ENCODE measurements around the gene CAMTA1.
"Not testable (repeated sequence)": the region's sequence is repeated elsewhere in the genome, so short reads cannot be mapped to it uniquely, and the experiment has no call there.

The CAMTA1 gene, protein sequence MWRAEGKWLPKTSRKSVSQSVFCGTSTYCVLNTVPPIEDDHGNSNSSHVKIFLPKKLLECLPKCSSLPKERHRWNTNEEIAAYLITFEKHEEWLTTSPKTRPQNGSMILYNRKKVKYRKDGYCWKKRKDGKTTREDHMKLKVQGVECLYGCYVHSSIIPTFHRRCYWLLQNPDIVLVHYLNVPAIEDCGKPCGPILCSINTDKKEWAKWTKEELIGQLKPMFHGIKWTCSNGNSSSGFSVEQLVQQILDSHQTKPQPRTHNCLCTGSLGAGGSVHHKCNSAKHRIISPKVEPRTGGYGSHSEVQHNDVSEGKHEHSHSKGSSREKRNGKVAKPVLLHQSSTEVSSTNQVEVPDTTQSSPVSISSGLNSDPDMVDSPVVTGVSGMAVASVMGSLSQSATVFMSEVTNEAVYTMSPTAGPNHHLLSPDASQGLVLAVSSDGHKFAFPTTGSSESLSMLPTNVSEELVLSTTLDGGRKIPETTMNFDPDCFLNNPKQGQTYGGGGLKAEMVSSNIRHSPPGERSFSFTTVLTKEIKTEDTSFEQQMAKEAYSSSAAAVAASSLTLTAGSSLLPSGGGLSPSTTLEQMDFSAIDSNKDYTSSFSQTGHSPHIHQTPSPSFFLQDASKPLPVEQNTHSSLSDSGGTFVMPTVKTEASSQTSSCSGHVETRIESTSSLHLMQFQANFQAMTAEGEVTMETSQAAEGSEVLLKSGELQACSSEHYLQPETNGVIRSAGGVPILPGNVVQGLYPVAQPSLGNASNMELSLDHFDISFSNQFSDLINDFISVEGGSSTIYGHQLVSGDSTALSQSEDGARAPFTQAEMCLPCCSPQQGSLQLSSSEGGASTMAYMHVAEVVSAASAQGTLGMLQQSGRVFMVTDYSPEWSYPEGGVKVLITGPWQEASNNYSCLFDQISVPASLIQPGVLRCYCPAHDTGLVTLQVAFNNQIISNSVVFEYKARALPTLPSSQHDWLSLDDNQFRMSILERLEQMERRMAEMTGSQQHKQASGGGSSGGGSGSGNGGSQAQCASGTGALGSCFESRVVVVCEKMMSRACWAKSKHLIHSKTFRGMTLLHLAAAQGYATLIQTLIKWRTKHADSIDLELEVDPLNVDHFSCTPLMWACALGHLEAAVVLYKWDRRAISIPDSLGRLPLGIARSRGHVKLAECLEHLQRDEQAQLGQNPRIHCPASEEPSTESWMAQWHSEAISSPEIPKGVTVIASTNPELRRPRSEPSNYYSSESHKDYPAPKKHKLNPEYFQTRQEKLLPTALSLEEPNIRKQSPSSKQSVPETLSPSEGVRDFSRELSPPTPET (N-terminal part only)

DNA sequence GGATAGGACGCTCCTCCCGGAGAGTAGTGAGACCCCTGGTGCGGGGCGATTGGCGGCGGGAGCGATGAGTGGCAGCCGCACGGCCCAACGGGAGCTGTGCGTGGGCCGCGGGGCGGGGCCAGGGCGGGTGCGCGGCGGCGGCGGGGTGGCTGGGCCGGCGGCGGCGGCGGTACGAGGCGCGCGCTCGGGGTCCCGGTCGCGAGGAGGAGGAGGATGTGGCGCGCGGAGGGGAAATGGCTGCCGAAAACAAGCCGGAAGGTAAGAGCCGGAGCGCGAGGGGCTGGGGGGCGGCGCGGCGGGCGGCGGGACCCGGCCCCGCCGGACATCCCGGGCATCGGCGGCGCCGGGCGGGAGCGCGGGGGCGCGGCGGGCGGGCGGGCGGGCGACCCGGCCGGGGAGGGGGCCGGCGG is at the start of gene CAMTA1:
CAMTA1 (plus strand) TSS at position 137 of the 410 bp plus-strand sequence; CDS start at position 214, 77 bp downstream.
- no peak for DNase-seq

DNA sequence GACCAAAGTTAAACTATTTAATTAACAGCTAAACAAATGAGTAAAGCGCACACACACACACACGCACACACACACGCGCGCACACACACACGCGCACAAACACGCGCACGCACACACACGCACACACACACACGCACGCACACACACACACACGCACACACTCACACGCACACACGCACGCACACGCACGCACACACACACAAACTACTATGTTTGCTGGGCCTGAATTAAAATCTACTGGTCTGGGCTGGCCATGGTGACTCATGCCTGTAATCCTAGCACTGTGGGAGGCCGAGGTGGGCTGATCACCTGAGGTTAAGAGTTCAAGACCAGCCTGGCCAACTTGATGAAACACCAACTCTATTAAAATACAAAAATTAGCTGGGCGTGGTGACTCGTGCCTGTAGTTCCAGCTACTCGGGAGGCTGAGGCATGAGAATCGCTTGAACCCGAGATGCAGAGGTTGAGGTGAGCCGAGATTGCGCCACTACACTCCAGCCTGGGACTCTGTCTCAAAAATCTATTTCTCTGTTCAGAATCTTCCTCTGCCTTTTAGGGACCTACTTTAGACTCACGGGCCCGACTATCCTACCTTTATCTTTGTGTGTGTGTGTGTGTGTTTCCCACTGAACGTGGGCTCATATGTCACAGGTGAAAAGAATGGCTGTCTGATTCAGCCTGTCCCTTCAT is 46.1 kb upstream of the CAMTA1 start:
- no peak for DNase-seq

DNA sequence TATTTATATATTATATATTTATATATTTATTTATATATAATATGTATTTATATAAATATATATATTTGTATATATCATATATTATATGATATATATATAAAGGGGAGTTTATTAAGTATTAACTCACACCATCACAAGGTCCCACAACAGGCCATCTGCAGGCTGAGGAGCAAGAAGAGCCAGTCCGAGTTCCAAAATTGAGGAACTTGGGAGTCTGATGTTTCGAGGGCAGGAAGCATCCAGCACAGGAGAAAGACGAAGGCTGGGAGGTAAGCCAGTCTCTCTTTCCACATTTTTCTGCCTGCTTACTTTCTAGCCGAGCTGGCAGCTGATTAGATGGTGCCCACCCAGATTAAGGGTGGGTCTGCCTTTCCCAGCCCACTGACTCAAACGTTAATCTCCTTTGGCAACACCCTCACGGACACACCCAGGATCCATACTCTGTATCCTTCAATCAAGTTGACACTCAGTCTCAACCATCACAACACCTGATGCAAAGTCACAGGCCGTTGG is 42.5 kb upstream of the CAMTA1 start:
- not testable (repeated sequence) for DNase-seq

DNA sequence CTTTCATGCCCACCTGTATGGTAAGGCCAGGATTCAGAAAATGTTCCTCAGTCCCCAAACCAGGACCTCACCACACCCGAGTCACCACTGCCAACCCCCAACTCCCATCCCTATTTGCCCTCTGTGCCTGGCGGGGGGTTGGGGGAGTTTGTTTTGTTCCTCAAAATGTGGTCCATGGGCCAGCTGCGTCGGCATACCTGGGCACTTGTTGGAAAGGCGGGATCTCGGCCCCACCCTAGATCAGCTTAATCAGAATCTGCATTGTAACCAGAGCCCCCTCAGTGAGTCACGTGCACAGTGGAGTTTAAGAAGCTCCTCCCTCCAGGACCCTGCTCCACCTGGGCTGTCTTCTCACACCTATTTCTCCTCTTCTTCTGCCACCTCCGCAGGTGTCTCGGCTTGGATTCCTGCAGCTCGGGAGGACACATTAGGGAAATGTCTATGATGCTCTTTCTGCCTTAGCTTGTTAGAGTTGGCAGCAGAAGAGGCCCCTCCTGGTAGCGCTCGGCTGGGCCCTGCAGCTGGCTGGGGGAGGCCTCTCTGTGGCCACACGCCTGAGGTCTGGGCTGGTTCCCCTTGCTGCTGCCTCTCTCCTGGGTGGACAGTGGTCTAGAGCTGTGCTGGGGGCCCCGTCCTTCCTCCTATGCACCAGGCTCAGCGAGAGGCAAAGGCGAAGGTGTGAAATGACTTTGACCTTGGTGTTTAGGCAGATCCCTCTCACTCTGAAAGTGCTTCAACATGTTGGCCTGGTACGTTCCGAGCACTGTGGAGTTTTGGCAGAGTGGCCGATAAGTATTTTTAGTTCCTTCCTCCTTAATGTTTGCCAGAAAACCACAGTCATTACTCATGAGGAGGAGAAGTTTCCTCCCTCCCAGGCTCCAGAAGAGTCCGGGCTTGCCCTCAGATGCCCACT is 41.8 kb upstream of the CAMTA1 start:
- no peak for DNase-seq

DNA sequence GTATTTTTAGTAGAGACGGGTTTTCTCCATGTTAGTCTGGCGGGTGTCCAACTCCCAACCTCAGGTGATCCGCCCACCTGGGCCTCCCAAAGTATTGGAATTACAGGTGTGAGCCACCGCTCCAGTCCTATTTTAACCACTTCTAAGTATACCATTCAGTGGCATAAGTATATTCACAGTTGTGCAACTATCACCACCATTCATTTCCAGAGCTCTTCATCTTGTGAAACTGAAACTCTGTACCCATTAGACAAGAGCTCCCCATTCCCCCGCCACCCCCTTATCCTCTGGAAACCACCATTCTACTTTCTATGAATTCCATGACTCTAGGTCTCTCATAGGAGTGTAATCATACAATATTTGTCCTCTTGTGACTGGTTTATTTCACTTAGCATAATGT is 40.2 kb upstream of the CAMTA1 start:
- no peak for DNase-seq

DNA sequence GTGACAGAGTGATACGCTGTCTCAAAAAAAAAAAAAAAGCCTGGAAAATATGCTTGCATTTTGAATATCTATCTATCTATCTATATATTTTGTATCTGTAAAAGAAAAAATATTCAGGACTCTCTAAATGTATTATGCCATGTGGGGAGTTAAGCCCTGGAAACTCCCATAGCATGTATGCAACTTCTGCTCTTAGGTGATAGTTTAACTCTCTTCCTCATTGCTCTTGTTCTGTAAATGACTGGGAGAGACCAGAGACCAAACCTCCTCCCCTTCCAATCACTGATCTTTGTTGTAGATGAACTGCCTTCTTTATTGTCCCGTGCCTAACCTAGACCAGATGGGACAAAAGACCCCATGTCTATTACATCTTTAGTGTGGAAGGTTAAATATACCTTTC is 37.6 kb upstream of the CAMTA1 start:
- no peak for DNase-seq

DNA sequence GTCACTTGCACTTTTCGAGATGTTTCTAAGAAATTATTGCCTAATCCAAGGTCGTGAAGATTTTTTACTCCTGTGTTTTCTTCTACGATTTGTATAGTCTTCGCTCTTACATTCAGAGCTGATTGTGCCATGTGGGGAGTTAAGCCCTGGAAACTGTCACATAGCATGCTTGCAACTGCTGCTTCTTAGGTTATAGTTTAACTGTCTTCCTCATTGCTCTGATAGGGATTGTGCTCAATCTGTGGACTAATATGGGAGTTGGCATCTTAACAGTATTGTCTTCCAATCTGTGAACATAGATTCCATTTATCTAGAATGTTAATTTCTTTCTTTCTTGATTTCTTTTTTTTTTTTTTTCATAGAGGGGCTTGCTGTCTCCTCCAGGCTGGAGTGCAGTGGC is 34.8 kb upstream of the CAMTA1 start:
- no peak for DNase-seq

DNA sequence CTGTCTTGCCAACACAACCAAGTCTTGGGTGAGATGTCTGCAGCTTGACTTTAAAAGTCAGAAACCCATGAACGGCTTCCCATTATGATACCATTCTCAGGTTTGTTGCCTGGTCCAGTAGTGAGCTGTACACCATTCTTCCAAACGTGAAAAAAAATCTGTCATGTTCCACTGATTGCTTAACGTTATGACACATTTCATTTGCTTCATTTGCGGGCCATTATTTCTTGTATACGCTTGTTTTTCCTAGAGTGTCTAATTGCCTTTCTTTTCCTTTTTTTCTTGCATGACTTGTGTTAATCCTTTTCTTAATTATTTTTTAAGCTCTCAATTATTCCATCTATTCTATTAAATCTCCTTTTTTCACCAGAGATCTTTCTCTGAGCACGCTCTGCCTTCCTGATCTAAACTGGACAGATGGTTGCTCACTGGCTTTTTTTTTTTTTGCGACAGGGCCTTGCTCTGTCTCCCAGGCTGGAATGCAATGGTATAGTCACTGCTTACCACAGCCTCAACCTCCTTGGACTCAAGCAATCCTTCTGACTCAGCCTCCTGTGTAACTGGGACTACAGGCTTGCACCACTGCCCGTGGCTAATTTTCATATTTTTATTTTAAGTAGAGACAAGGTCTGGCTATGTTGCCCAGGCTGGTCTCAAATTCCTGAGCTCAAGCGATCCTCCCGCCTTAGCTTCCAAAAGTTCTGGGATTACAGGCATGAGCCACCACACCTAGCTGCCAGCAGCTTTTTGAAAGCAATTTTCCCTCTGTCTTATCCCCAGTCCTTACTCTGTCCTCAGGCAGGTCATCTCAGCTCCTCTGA is 31.7 kb upstream of the CAMTA1 start:
- DNase-seq: no peak

DNA sequence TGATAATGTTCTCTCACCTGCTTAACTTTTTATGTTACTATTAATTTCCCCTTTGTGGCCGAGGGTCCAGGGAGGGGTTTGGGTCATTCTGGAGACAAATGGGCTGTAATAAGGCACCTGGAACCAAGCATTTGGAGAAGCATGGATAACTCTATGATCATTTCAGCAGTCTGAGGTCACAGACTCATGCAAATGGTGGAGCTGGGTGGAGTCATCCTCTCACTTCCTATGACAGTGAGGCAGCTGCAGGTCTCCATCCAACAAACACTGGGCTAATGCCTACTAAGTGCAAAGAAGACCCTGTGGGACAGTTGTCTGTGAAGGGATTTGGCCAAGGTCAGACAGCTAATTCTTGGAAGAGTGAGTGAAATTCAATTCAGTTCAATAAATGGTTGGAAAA is 28.8 kb upstream of the CAMTA1 start:
- no peak for DNase-seq

DNA sequence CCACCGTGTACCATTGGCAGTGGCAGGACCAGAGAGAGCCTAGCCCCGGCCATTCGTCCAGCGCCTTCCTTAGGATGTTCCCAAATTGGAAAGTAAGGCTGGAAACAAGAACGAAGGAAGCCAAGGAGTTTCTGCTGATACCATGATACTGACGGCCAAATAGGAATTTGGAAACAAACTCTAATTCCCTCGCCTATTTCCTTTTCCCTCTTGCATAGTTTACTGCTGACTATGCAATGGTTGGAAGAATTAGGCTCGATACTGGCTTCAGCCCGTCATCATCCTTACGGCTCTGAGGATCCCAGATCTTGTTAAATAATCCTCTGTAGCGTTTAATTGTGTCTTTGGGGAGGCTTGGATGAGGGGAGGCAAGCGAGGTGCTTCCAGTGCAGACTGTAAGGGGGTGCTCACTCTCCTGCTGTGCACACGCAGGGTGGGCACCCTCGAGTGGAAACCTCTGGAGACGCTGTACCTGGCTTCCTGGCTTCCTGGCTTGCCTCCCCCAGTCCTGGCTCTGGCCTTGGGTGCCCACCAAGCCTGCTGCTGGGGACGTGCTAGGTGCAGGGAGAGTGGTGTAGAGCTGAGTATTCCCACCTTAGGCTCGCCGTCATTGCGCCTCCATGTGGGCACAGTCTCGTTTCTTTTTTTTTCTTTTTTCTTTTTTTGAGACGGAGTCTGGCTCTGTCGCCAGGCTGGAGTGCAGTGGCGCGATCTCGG is 27.4 kb upstream of the CAMTA1 start:
- DNase-seq: no peak

DNA sequence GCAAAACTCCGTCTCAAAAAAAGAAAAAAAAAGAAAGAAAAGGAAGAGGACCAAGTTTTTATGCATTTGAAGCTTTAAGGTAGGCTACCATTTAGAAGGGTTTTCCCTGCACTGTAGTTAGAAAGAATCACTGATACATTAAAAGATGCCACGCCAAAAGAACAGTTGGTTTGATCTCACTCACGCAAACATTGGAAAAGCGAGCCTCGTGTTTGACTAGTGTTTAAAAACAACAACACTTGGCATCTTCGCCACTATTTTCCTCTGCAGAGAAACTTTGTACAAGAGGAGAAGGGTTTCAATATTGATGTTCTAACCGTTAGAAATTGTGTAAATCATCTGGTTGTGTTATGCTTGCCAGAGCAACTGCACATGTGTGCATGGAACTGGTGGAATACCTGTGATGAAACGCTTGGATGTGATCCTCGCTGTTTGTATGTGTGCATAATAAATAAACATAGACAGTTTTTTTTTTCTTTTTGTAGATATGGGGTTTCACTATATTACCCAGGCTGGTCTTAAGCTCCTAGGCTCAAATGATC is 24.0 kb upstream of the CAMTA1 start:
- DNase-seq: no peak

DNA sequence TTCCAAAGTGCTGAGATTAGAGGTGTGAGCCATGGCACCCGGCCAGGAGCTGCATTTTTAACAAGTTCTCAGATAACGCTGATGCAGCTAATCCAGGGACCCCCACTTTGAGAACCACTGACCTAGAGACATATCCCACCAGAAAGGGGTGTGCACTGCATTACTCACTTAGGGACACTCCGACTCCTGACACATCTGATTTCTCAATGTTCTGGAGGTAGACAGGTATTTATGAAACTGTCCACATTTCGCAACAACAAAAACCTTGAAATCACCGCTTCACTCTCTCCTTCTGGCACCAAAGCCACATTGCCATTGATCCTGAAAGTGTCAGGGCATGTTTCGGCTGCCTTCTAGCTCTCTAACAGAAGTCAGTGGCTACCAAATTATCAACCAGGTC is 23.2 kb upstream of the CAMTA1 start:
- no peak for DNase-seq

DNA sequence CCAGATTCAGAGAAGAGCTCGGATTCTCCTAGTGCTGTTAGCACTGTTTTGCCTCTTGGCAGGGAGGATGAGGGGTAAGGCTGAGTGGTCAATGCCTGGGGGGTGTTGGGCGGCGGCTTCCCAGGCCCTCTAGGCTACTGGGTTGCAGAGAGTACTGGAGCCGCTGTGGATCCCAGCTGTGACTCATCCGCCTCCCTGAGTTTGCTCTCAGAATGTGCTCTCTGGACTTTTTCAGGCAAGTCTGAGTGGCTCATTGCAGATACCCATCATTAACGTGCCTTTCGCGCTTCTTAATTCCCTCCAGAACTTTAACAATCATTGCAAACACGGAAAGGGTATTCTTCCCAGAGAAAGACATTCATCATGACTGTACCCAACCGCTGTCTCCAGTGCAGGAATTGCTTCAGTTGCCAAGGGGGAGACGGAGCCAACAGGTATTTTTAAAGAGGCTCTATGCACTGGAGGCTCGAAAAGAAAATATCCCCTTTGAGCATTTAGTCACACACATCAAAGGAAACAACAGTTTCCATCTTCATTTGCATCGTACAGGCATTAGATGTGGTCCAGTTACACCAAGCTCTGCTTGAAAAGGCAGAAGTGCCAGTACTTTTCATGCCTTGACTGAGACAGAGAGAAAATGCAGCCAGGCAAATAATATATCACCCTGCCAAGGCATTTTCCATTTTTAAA is 14.4 kb upstream of the CAMTA1 start:
- peak; percentile 98 for DNase-seq

DNA sequence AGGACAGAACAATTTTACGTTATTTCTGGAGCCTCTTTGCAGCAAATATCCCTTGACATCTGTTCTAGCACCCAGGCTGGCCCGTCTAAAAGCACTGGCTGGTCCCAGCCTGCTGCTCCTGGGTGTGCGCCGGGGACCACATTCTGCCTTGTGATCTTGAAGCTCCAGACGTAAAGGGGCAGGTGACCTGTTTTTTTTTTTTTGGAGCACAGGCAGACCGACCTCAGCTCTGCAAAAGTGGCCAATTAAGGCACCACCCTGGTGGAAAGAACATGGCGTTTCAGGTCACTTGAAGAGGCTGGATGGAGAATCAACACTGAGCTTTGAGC is 13.8 kb upstream of the CAMTA1 start:
- DNase-seq: peak; percentile 71

DNA sequence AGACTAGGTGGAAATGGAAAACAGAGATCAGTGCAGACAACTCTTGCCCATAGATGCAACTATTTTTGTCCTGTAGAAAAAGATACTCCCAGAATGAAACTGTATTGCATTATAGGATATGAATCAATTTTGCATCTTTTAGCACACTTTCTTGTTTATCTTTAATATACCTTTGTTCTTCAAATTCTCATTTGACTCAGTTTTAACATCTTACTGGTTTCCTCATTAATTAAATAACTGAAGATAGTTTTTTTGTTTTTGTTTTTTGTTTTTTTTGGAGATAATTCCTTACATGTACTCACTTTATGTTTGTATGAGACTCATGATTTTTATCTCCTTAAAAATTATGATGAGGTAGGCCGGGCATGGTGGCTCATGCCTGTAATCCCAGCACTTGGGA is 10.9 kb upstream of the CAMTA1 start:
- no peak for DNase-seq

DNA sequence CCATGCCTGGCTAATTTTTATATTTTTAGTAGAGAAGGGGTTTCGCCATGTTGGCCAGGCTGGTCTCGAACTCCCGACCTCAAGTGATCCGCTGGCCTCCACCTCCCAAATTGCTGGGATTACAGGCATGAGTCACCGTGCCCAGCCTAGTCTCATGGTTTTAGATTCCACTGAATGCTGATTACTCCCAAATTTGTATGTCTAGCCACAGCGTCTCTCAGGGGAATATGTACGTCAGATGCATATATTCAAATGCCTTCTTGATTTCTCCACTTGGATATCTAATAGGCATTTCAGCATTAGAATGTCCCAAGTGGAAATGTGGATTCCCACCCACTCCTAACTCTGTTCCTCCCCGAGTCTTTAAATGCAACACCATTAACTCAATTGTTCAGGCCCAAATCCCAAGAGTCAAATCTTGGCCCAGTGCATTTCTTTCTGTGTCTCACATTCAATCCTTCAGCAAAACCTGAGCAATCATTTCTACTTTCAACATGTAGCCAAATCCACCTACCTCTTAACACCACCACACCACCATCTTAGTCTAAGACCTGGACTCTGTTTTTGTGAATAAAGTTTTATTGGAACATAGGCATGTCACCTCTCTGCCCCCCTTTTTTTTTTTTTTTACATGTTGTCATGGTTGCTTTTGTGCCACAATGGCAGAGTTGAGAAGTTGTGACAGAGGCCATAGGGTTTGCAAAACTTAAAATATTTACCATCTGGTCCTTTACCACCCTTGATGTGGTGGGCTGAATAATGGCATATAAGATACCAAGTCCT is 9.8 kb upstream of the CAMTA1 start:
- no peak for DNase-seq

DNA sequence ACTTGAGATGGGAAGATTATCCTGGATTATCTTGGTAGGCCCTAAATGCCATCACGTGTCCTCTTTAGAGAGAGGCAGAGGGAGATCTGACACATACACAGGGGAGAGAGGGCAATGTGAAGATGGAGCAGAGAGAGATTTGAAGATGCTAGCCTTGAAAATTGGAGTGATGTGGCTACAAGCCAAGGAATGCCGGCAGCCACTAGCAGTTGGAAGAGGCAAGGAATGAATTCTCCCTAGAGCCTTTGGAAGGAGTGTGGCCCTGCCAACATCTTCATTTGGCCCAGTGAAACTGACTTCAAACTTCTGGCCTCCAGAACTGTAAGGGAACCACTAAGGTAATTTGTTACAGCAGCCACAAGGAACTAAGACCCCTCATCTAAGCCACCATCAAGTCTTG is 8.9 kb upstream of the CAMTA1 start:
- no peak for DNase-seq

DNA sequence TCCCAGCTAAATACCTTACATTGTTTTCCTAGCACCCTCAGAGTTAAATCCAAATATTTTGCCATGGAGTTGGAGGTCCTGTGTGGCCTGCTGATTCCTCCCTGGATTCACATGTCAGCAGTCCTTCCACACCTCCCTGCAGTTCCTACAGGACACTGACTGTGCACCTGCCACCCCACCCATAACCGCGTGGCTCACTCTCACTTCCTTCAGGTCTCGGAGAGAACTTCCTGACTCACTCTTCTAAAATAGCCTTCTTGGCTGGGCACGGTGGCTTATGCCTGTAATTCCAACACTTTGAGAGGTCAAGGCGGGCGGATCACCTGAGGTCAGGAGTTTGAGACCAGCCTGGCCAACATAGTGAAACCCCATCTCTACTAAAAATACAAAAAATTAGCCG is 8.4 kb upstream of the CAMTA1 start:
- DNase-seq: no peak
